Activated naive CD8-positive, alpha-beta T cell treated with anti-CD3 and anti-CD28 coated beads, Interleukin-2, amount 10 ng/mL, durations not matched to agents 7 days and 5 days (primary cell): ENCODE data around the gene PRKCE. TPM values are rescaled to one million over a fixed set of nuclear protein-coding genes. Genes with fewer than 3 reads are reported as not detected.

Source experiments
- ATAC-seq: fragments of 150-1000 bp; cut with Tn5 transposase; one replicate; pipeline ENCODE4 v1.10.0; 2021; ENCODE audit warnings: low read depth, moderate library complexity
- POLR2A ChIA-PET: fragments of 350-600 bp; sonication (Branson Sonifier 250); formaldehyde crosslinking; loops from one replicate; lab custom pipeline; 2021; ENCODE audit warnings: antibody characterized with exemption; lab: Charles Lee
- DNase-seq: peaks from one replicate; pipeline ENCODE4 v3.0.0; 2021
- H3K27ac Mint-ChIP-seq: one replicate; pipeline ENCODE4 v1.8.0; 2022; ENCODE audit warnings: mild to moderate bottlenecking, mixed read lengths
- H3K27me3 Mint-ChIP-seq: one replicate; pipeline ENCODE4 v1.8.0; 2022; ENCODE audit warnings: mild to moderate bottlenecking, moderate library complexity, mixed read lengths
- H3K36me3 Mint-ChIP-seq: one replicate; pipeline ENCODE4 v1.8.0; 2021; ENCODE audit warnings: mild to moderate bottlenecking, mixed read lengths
- H3K4me1 Mint-ChIP-seq: one replicate; pipeline ENCODE4 v1.8.0; 2021; ENCODE audit warnings: mixed read lengths
- H3K4me3 Mint-ChIP-seq: one replicate; pipeline ENCODE4 v1.8.0; 2022; ENCODE audit warnings: mild to moderate bottlenecking, moderate library complexity, mixed read lengths
- H3K9me3 Mint-ChIP-seq: one replicate; pipeline ENCODE4 v1.8.0; 2021; ENCODE audit warnings: mixed read lengths
- total RNA-seq, 2 experiments: library from RNA; stranded (reverse); gene quantifications; one replicate each; pipeline ENCODE4 v1.2.3, GENCODE V29; 2021

The PRKCE gene
- total RNA-seq, 2 experiments from 2014 or later = 18.4 to 20.5 TPM

DNA sequence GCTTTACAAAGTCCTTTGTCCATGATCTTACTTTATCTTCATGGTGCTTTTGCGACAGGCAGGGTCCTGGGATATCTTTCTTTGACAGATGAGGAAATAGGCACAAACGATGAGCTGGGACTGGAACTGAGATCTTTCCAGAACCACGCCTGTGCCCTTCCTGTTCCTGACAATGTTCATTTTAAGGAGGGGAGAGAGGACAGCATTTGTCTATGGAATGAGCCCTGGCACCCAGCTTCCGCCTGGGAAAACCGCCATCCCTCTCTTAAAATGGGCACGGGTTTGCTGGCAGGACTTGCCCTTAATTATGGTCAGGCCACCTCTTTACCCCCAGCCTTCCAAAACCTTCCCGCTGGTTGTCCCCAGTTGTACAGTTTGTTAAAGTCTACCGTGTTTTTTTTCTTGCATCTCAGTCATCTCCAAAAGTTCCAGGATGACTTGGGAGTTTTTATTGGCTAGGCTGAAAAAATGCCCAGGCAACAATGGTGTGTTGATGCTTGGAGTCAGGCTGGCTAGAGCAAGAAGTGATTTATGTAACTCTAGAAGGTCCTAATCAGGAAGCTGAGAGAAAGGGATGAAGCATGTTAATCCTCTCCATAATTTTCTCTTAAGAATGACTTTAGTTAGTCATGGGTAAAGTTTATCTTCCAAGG lies 380.8 kb downstream of the PRKCE start:
- no peaks in the 10 kb centered on the region for H3K27me3 Mint-ChIP-seq
- H3K27ac Mint-ChIP-seq = no peak overlapping the region
- ATAC-seq (no peak), DNase-seq (no peak)
- no peaks in the 10 kb centered on the region for H3K9me3 Mint-ChIP-seq
- POLR2A ChIA-PET = no interaction called here
- H3K36me3 Mint-ChIP-seq = no peaks in the 10 kb centered on the region
- H3K4me1 Mint-ChIP-seq = no peaks in the 10 kb centered on the region
- no peak overlapping the region for H3K4me3 Mint-ChIP-seq

DNA sequence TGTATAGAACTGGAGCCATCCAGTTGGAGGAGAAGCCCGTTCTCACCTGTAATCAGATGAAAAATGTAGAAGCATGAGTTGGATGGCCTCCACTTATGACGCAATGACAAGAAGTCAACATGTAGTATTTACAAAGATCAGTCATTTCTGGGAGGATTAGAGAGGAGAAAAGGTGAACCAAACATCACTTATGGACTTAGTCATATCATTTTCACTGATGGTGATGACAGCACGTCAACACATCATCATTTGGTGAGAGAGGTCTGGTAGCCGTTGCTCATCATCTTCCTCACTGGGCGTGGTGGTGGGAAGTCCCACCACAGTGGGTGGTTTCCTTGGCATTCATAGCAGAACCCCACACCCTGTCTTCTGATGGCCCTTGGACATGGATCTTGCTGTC lies 381.5 kb downstream of the PRKCE start:
- no peak overlapping the region for H3K4me3 Mint-ChIP-seq
- no peaks in the 10 kb centered on the region for H3K27me3 Mint-ChIP-seq
- no peaks in the 10 kb centered on the region for H3K4me1 Mint-ChIP-seq
- POLR2A ChIA-PET = no interaction called here
- H3K27ac Mint-ChIP-seq = no peak overlapping the region
- no peaks in the 10 kb centered on the region for H3K9me3 Mint-ChIP-seq
- DNase-seq (no peak), ATAC-seq (no peak)
- H3K36me3 Mint-ChIP-seq = no peaks in the 10 kb centered on the region

DNA sequence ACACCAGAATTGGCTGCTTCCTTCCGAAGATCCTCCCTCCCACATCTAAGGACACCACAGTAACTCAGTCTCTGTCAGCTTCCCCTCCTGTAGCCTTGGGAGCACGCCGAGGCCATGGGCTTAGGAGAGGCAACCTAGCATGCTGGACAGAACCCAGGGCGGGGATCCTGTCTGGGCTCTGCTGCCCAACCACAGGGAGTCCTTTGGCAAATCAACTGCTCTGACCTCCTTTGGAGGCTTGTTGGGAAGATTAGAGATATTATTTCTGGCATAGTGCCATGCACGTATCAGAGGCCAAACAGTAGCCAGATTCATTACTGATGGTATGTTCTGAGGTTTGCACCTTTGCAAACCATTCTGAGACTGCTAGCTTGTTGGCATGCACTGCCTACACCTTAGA lies 383.1 kb downstream of the PRKCE start:
- POLR2A ChIA-PET = no interaction called here
- Mint-ChIP-seq H3K4me3 (no peak overlapping the region), H3K27ac (no peak overlapping the region), H3K9me3 (no peaks in the 10 kb centered on the region), H3K27me3 (no peaks in the 10 kb centered on the region), H3K36me3 (no peaks in the 10 kb centered on the region), H3K4me1 (no peaks in the 10 kb centered on the region)
- ATAC-seq (no peak), DNase-seq (no peak)

DNA sequence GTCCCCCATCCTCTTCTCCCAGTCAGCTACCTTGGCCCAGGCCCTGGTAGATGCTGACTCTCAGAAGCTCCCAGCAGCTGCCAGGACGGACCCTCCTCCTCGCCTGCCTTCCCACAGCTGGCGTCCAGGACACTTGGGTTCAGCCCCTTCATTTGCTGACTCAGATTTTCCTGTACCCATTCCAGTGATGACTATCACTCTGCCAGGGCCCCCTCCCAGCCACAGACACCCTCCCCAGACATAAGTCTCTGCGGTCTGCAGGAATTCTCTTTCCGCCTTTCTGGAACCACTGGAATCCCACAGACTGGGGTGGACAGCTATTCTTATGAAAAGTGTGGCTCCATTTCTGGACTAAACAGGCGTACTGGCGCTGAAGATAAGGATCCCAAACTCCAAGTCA lies 385.5 kb downstream of the PRKCE start:
- ATAC-seq = no peak
- H3K27ac Mint-ChIP-seq = no peak overlapping the region
- H3K9me3 Mint-ChIP-seq = no peaks in the 10 kb centered on the region
- H3K36me3 Mint-ChIP-seq = no peaks in the 10 kb centered on the region
- POLR2A ChIA-PET = no interaction called here
- peaks cover 1% of the 10 kb centered on the region for H3K27me3 Mint-ChIP-seq
- no peak for DNase-seq
- no peak overlapping the region for H3K4me3 Mint-ChIP-seq
- H3K4me1 Mint-ChIP-seq = no peaks in the 10 kb centered on the region

DNA sequence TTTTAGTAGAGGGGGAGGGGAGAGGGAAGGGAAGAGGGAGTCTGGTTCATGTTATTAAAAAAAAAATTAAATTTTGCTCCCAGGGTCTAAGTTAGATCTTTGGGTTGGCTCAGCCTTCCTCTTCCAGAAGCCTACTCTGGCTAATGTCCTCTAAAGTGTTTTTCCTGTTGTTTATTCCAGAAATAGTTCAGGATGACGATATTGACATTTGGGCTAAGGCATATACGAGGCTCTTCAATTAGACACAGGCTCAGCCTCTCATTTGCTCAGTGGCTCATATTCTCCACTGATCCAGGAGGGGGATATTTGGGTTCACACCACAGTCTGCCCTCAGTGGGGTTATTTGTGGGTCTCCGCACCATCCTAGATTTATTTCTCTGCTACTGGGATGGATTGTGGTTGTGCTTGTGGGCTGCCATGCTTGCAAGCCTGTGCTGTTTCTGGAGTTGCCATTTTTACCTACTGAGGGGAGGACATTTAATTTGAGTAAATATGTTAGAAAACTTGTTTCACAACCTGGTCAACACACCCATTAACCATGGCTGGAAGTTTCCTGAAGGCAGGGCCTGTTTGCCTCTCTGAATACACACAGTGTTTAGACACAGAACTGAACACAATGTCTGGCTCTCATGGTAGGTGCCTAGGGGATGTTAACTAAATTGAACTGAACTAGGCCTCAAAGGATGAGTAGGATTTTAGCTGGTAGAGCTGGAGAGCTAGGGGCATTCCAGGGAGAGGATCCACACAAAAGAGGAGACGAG lies 388.2 kb downstream of the PRKCE start:
- H3K27ac Mint-ChIP-seq = no peak overlapping the region
- H3K4me1 Mint-ChIP-seq = no peaks in the 10 kb centered on the region
- POLR2A ChIA-PET = no interaction called here
- H3K9me3 Mint-ChIP-seq = no peaks in the 10 kb centered on the region
- no peak for DNase-seq
- H3K27me3 Mint-ChIP-seq = peaks cover 2% of the 10 kb centered on the region
- H3K36me3 Mint-ChIP-seq = no peaks in the 10 kb centered on the region
- no peak overlapping the region for H3K4me3 Mint-ChIP-seq
- no peak for ATAC-seq

DNA sequence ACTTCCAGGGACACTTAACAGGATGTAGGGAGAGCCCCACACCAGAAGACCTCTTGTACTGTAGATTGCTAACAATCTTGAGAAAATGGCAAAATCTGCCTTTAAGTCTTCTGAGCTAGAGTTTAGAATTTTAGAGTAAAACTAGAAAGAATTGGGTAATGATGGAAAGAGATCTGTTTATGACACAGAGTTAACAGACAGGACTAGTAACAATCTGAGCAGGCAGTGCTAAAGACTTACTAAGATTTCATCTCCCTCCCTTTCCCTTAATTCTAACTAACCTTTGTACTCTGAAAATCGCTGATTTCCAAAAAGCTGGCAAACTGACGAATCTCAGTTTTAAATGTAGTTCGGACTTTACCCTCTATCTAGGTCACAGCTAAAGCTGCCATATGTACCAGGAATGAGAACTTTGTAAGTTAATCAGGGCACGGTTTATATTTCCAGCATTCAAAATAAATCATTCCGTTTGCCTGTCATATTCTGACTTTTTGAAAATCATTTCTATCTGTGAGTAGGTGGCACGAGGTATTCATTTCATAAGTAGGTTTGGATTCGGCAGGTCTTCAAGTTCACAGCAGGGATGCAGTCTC lies 389.2 kb downstream of the PRKCE start:
- DNase-seq = no peak
- H3K4me3 Mint-ChIP-seq = no peak overlapping the region
- no peaks in the 10 kb centered on the region for H3K9me3 Mint-ChIP-seq
- no peak overlapping the region for H3K27ac Mint-ChIP-seq
- POLR2A ChIA-PET = no interaction called here
- peaks cover 2% of the 10 kb centered on the region for H3K27me3 Mint-ChIP-seq
- no peaks in the 10 kb centered on the region for H3K36me3 Mint-ChIP-seq
- H3K4me1 Mint-ChIP-seq = no peaks in the 10 kb centered on the region
- ATAC-seq = no peak

DNA sequence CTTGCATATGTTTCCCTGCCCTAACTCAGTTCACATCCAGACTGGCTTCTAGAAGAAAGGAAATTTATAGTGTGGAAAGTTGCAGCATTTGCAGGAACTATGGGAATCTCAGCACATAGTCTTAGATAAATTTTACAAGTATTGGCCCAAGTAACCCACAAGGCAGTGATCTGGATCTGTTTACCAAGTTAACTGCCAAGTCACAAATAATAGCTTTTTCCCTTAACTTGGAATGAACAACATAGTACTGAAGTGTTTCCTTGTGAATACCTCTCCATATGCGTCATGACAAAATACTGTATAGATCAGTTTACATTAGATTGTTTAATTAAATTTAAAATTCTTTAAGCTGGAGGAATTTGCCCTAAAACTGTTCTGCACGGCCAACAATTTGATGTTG lies 390.0 kb downstream of the PRKCE start:
- Mint-ChIP-seq H3K4me3 (no peak overlapping the region), H3K27ac (no peak overlapping the region), H3K4me1 (no peaks in the 10 kb centered on the region), H3K27me3 (peaks cover 2% of the 10 kb centered on the region), H3K9me3 (no peaks in the 10 kb centered on the region), H3K36me3 (no peaks in the 10 kb centered on the region)
- POLR2A ChIA-PET = no interaction called here
- DNase-seq (no peak), ATAC-seq (no peak)

DNA sequence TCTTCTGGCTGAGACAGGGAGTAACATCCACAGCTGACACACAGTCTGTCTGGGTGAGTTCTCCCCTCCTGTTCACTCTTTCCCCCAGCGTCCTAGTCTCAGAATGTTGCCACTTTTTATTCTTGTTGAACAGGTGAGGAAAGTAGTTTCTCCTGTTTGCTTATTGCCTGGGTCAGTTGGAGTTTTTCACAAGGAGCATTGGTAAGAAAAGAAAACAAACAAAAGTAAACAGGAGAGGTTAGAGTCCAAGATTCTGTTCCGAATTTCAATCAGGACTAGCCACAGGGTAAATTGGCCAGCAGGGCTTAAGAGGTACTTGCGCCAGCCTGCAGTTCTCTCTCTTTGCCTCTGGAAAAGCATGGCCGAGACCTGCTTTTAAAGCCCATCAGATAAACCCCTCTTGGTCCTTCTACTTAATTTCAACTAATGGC lies 390.7 kb downstream of the PRKCE start:
- H3K4me3 Mint-ChIP-seq = no peak overlapping the region
- H3K27ac Mint-ChIP-seq = no peak overlapping the region
- H3K4me1 Mint-ChIP-seq = peaks cover 1% of the 10 kb centered on the region
- POLR2A ChIA-PET = no interaction called here
- peaks cover 2% of the 10 kb centered on the region for H3K36me3 Mint-ChIP-seq
- DNase-seq (no peak), ATAC-seq (no peak)
- H3K27me3 Mint-ChIP-seq = peaks cover 2% of the 10 kb centered on the region
- no peaks in the 10 kb centered on the region for H3K9me3 Mint-ChIP-seq

DNA sequence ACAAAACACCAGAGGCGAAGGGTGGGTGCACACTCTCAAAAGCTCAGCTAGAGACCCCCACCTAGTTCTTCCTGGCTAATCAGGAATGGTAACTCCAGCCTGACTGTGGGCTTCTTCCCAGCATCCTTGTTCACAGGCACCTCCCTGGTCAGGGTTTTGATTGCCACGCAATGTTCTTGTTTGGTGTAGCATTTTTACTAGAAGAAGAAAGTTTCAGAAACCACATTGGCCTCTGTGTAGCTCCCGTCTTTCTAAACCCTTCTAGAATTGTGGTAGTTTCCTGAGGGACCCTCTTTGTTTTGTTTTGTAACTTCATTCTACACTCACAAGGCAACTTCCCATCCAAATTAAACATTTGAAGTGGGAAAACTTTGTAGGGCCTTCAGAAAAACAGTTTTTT lies 391.2 kb downstream of the PRKCE start:
- Mint-ChIP-seq H3K27me3 (peaks cover 2% of the 10 kb centered on the region), H3K4me3 (no peak overlapping the region), H3K36me3 (peaks cover 3% of the 10 kb centered on the region), H3K9me3 (no peaks in the 10 kb centered on the region), H3K4me1 (peaks cover 2% of the 10 kb centered on the region), H3K27ac (no peak overlapping the region)
- DNase-seq = no peak
- POLR2A ChIA-PET = no interaction called here
- no peak for ATAC-seq

DNA sequence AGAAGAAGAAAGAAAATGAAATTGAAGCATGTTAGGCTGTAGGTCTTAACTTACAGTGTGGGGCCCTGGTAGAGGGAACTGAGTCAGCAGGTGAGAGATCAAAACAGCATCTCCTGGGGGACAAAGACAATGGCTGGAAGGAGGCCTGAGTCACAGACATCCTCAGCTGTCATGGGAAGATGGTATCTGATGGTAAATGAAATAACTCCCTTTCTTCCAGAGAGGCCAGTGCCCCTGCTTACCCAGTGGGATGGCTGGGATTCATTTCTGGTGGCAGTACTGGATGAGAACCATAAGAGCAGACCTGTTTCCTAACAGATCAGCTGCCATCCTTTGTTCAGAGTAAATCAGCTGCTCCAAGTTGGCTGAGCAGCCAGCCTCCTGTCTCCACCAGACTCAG lies 394.4 kb downstream of the PRKCE start:
- H3K4me3 Mint-ChIP-seq = no peak overlapping the region
- no peak overlapping the region for H3K27ac Mint-ChIP-seq
- DNase-seq (no peak), ATAC-seq (no peak)
- H3K9me3 Mint-ChIP-seq = no peaks in the 10 kb centered on the region
- H3K27me3 Mint-ChIP-seq = peaks cover 2% of the 10 kb centered on the region
- peaks cover 4% of the 10 kb centered on the region for H3K36me3 Mint-ChIP-seq
- POLR2A ChIA-PET = no interaction called here
- H3K4me1 Mint-ChIP-seq = peaks cover 8% of the 10 kb centered on the region

DNA sequence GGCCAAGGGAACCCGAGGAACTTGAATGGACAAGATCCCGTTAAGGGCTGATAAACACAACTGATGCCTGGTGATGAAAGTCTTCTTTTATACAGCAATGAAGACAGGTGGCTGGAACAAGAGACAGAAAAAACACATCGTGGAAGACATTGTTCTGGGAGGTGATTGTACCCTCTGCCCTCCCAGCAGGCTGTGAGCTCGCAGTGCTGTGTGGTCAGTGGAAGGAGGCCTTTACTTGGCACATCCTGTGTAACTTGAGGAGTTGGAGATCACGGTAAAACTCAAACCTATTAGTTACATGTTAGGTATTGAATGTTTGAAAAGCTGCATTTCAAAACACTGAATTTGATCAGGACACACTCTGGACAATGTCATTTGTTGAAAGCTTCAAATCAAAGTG lies 395.8 kb downstream of the PRKCE start:
- no peaks in the 10 kb centered on the region for H3K9me3 Mint-ChIP-seq
- no peak overlapping the region for H3K4me3 Mint-ChIP-seq
- POLR2A ChIA-PET = no interaction called here
- no peak for DNase-seq
- H3K27ac Mint-ChIP-seq = no peak overlapping the region
- H3K36me3 Mint-ChIP-seq = peaks cover 7% of the 10 kb centered on the region
- no peak for ATAC-seq
- H3K4me1 Mint-ChIP-seq = peaks cover 13% of the 10 kb centered on the region
- H3K27me3 Mint-ChIP-seq = no peaks in the 10 kb centered on the region

DNA sequence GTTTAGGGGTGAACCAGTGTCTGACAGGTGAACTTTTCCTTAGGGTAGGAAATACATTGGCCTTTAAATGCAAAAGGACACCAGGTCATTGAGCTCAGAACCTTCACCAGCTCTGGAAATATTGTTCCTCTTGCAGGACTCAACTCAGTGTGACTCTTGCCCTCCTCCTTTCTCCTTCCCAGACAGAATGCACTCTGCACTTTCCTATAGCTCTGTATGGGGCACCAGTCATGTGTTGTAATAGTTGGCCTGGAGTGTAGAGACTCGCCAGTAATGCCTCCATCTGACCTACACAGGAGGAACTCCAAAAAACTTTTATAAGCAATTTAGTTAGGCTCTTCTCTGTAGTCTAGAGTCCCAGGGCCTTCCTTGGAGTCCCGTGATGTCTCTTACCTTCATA lies 397.2 kb downstream of the PRKCE start:
- DNase-seq (no peak), ATAC-seq (no peak)
- H3K27ac Mint-ChIP-seq = no peak overlapping the region
- H3K9me3 Mint-ChIP-seq = no peaks in the 10 kb centered on the region
- H3K36me3 Mint-ChIP-seq = peaks cover 8% of the 10 kb centered on the region
- H3K4me1 Mint-ChIP-seq = peaks cover 13% of the 10 kb centered on the region
- POLR2A ChIA-PET = interaction anchor here (0.5 kb wide), 1 partner anchor 15 kb away, joined by 3 read pairs; no protein-coding TSS in a partner anchor
- no peaks in the 10 kb centered on the region for H3K27me3 Mint-ChIP-seq
- H3K4me3 Mint-ChIP-seq = no peak overlapping the region

DNA sequence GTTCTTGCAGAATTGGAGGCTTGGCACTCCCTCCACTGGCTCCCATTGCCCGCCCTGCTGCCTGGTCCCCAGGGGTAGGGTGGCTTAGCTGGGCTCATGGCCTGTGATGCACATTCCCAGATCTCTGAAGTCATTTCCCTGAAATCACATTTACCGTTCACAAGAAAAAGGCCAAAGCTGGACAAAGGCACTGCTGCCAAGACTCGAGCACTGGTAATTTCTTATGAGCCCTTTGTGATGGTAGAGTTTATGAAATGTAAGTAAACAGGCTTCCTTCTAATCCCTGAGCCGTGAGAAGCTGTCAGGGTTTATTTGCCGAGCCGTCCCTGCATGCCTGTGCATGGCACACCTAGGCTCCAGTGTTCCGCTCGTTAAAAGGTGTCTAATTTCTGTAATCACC lies 398.6 kb downstream of the PRKCE start:
- H3K27ac Mint-ChIP-seq = no peak overlapping the region
- H3K4me1 Mint-ChIP-seq = peaks cover 13% of the 10 kb centered on the region
- POLR2A ChIA-PET = no interaction called here
- ATAC-seq (no peak), DNase-seq (no peak)
- no peak overlapping the region for H3K4me3 Mint-ChIP-seq
- H3K9me3 Mint-ChIP-seq = no peaks in the 10 kb centered on the region
- H3K27me3 Mint-ChIP-seq = no peaks in the 10 kb centered on the region
- peaks cover 8% of the 10 kb centered on the region for H3K36me3 Mint-ChIP-seq

DNA sequence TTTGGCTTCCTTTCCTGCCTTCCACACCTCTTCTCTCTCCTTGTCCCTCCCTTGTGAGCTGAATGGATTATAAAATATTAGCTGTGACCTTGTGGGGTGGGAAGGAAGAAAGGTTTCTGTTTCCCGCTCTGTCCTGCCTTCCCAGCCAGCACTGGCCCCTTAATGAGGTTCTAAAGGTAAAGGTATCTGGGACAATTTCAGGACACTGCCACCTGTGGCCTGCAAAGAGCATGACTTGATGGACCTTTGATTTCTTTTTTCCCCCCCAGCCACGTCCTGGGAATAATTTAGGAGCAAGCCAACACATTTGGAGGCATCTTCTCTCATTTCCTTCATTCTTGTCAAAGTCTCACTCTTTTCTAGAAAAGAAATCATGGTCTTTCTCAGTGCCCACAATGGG lies 399.0 kb downstream of the PRKCE start:
- no peak overlapping the region for H3K27ac Mint-ChIP-seq
- POLR2A ChIA-PET = no interaction called here
- no peak for ATAC-seq

More for the DNA sequence above, 399.0 kb downstream of the PRKCE start:
- DNase-seq = no peak
- H3K9me3 Mint-ChIP-seq = no peaks in the 10 kb centered on the region
- no peaks in the 10 kb centered on the region for H3K27me3 Mint-ChIP-seq
- H3K4me1 Mint-ChIP-seq = peaks cover 13% of the 10 kb centered on the region
- no peak overlapping the region for H3K4me3 Mint-ChIP-seq
- H3K36me3 Mint-ChIP-seq = peaks cover 8% of the 10 kb centered on the region
